Neural crest cell (in vitro differentiated cells): Measurements from ENCODE around the gene SCAF8. TPM values are rescaled to one million over a fixed set of nuclear protein-coding genes. Genes with fewer than 3 reads are reported as not detected.

Experiments used
- DNase-seq: peaks from one replicate; pipeline ENCODE4 v3.0.0; 2021; ENCODE audit warnings: low read depth, mixed read lengths, low spot score
- H3K27ac Mint-ChIP-seq: one replicate; pipeline ENCODE4 v1.8.0; 2021; ENCODE audit warnings: mild to moderate bottlenecking, mixed read lengths; ENCODE audit not compliant: unreplicated experiment
- H3K27me3 Mint-ChIP-seq: 2 replicates; pipeline ENCODE4 v1.8.0; 2021; ENCODE audit warnings: low read depth, mild to moderate bottlenecking, mixed read lengths
- H3K36me3 Mint-ChIP-seq: 2 replicates; pipeline ENCODE4 v1.8.0; 2021; ENCODE audit warnings: low read depth, mild to moderate bottlenecking, mixed read lengths
- H3K4me1 Mint-ChIP-seq: 2 replicates; pipeline ENCODE4 v1.8.0; 2021; ENCODE audit warnings: mixed read lengths
- H3K4me3 Mint-ChIP-seq: one replicate; pipeline ENCODE4 v1.8.0; 2021; ENCODE audit warnings: mild to moderate bottlenecking, mixed read lengths
- H3K9me3 Mint-ChIP-seq: 2 replicates; pipeline ENCODE4 v1.8.0; 2021; ENCODE audit warnings: mixed read lengths
- CTCF ChIP-seq: fragments of 200-600 bp; sonication (generic); conservative IDR thresholded peaks from 2 replicates; pipeline ENCODE4 v1.5.0; 2021; ENCODE audit warnings: antibody characterized with exemption, mild to moderate bottlenecking
- microRNA-seq: library from miRNA; unstranded; fragments of <30 nt; microRNA quantifications from one replicate; pipeline ENCODE4, GENCODE V29; 2020
- total RNA-seq: library from RNA; stranded (reverse); gene quantifications from 2 replicates; pipeline ENCODE4 v1.2.1, GENCODE V29; 2021

Gene SCAF8
- total RNA-seq, 1 donor from 2014 or later = 63.6 TPM

DNA sequence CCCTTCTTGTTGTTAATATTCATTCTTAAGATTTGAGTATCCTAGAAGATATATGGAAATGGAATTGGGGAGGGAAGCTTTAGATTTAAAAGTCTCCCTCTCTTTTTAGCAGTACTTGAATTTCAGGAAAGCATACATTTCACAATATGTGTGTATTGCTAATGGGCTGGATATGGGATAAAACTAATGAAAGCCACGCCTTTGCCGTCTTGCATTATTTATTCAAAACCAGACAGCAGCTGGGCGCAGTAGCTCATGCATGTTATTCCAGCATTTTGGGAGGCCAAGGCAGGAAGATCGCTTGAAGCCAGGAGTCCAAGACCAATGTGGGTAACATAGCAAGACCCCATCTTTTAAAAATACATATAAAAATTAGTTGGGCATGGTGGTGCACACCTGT lies 140.3 kb downstream of the SCAF8 start:
- H3K36me3 Mint-ChIP-seq = no peaks in the 10 kb centered on the region
- no peaks in the 10 kb centered on the region for H3K9me3 Mint-ChIP-seq
- TF ChIP-seq CTCF = no peak
- peaks cover 42% of the 10 kb centered on the region for H3K4me1 Mint-ChIP-seq
- no peak for DNase-seq
- H3K27me3 Mint-ChIP-seq = no peaks in the 10 kb centered on the region
- H3K4me3 Mint-ChIP-seq = no peak overlapping the region
- no peak overlapping the region for H3K27ac Mint-ChIP-seq

DNA sequence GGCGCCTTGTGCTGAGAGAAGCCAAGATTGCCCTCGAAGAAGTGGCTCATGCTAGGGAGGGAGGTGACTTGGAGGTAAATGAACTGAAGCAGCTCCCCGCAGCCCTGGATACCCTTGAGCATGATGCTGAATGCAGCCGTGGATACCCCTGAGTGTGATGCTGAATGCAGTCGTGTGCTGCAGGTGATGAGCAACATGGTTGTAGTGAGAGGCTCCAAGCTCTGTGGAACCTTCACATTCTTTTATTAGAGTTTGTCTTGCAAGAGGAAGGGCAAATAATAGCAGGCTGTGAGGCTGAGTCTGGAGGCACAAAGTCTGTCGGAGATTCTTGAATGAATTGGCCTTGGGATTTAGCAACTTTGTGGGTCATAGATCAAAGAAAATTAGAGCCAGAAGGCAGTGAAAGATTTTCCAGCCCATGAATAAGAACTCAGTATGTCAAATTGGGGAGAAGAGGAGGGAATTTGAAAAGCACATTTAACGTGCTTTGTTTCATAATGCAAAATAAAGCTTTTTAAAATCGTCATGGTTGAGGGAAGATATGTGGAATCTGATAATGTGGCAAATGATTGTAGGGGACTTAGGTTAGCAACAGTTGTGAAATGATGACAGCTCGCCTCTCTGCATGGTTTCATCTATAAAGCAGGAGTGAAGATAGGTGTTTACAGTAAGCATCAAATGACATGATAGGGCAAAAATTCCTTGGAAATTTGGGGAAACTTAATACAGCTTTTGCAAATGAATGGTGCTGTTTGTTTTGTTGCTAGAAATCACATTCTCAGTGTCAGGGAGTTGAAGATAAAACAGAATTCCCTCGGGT lies 141.8 kb downstream of the SCAF8 start:
- no peak for DNase-seq
- TF ChIP-seq CTCF = no peak
- H3K4me1 Mint-ChIP-seq = peaks cover 47% of the 10 kb centered on the region
- peak overlapping the region; percentile 2 for H3K4me3 Mint-ChIP-seq
- peaks cover 2% of the 10 kb centered on the region for H3K36me3 Mint-ChIP-seq
- H3K27ac Mint-ChIP-seq = peak overlapping the region; percentile 15
- no peaks in the 10 kb centered on the region for H3K27me3 Mint-ChIP-seq
- no peaks in the 10 kb centered on the region for H3K9me3 Mint-ChIP-seq

GRCh38 chr6:154876486-154877280 lies 143.5 kb downstream of the SCAF8 start:
- Mint-ChIP-seq H3K27me3 (no peaks in the 10 kb centered on the region), H3K9me3 (no peaks in the 10 kb centered on the region), H3K27ac (no peak overlapping the region), H3K36me3 (peaks cover 2% of the 10 kb centered on the region), H3K4me1 (peaks cover 47% of the 10 kb centered on the region), H3K4me3 (no peak overlapping the region)
- DNase-seq = no peak
- no peak for TF ChIP-seq CTCF

- no peak for DNase-seq
- H3K36me3 Mint-ChIP-seq = peaks cover 12% of the 10 kb centered on the region
- no peak overlapping the region for H3K27ac Mint-ChIP-seq
- TF ChIP-seq CTCF = no peak
- no peak overlapping the region for H3K4me3 Mint-ChIP-seq
- H3K4me1 Mint-ChIP-seq = peaks cover 37% of the 10 kb centered on the region
- H3K9me3 Mint-ChIP-seq = no peaks in the 10 kb centered on the region
- no peaks in the 10 kb centered on the region for H3K27me3 Mint-ChIP-seq
Observed at GRCh38 chr6:154878871-154879491, 145.8 kb downstream of the SCAF8 start.

DNA sequence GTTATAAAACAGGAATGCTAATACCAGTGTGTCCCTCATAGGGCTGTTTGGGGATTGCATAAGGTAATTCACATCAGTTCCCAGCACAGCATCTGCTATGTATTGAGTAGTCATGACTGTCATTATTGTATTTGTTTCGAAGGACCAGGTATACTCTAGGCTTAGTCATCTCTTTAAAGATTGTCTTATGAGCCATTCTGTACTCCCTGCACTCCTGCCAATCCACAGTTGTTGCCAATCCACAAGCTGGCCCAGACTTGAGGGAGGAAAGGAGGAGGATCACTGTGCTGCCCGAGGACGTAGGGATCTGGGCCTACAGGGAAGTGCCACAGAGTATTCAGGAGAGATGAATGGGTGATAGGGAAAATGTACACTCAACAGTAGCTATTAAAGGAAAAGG lies 148.9 kb downstream of the SCAF8 start:
- Mint-ChIP-seq H3K36me3 (peaks cover 20% of the 10 kb centered on the region), H3K27ac (peak overlapping the region; percentile 78), H3K27me3 (no peaks in the 10 kb centered on the region), H3K4me3 (no peak overlapping the region), H3K9me3 (no peaks in the 10 kb centered on the region), H3K4me1 (peaks cover 10% of the 10 kb centered on the region)
- TF ChIP-seq CTCF = no peak
- no peak for DNase-seq

Small RNA genes within 50 kb of the gene (microRNA-seq; reads per million reads assigned to microRNA genes)
- not detected for gene MIR1273C

Other genes starting within 250 kb of the SCAF8 start
- 11.7 and 11.8 TPM in 2 replicates for gene CNKSR3, start 222.7 kb upstream of the SCAF8 start, total RNA-seq